ENCODE measurements around the gene GSG1L2.

DNA sequence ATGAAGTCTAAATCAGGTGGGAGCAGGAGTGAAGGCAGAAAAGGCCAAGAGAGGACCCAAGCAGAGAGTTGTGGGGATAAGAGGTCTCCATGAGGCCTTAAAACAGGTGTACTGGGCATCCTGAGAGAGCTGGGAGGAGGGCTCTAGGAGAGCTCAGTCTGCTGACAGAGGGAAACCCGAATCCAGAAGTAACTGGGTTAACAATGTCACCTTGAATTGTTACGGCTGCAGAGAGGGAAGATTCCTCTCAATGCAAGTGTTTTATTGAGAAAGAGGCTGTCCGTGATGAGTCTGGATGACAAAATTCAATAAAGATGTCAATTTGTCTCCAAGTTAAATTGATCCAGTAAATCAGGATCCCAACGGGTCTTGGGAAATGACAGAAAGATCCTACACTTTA lies 38.8 kb downstream of the GSG1L2 start:
- TF ChIP-seq, protein P1, sequence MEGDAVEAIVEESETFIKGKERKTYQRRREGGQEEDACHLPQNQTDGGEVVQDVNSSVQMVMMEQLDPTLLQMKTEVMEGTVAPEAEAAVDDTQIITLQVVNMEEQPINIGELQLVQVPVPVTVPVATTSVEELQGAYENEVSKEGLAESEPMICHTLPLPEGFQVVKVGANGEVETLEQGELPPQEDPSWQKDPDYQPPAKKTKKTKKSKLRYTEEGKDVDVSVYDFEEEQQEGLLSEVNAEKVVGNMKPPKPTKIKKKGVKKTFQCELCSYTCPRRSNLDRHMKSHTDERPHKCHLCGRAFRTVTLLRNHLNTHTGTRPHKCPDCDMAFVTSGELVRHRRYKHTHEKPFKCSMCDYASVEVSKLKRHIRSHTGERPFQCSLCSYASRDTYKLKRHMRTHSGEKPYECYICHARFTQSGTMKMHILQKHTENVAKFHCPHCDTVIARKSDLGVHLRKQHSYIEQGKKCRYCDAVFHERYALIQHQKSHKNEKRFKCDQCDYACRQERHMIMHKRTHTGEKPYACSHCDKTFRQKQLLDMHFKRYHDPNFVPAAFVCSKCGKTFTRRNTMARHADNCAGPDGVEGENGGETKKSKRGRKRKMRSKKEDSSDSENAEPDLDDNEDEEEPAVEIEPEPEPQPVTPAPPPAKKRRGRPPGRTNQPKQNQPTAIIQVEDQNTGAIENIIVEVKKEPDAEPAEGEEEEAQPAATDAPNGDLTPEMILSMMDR (IDR thresholded peaks at IDR 0.05; ENCODE audit: low read length): no peak
- TF ChIP-seq EZH2 (IDR thresholded peaks at IDR 0.05; ENCODE audit: borderline replicate concordance, low read length): no peak
